K562 (cell line): ENCODE results near the gene OSBPL10.

Experiments used
- L3MBTL2 ChIP-seq: fragments of 450-650 bp; IDR thresholded peaks from 2 replicates; pipeline ENCODE4 v1.6.1; 2016; ENCODE audit warnings: mild to moderate bottlenecking, moderate library complexity
- POLR2A ChIP-seq: fragments of 450-650 bp; conservative IDR thresholded peaks from 2 replicates; pipeline ENCODE4 v1.6.1; 2016
- TCF7L2 ChIP-seq: fragments of 150-350 bp; IDR thresholded peaks from 2 replicates; pipeline ENCODE4 v1.6.1; 2016; ENCODE audit warnings: low read depth, mild to moderate bottlenecking, low read length, moderate library complexity
- ZNF165 ChIP-seq: fragments of 250-450 bp; sonication (Bioruptor Pico); IDR thresholded peaks from 2 replicates; pipeline ENCODE4 v1.4.0; 2020; ENCODE audit warnings: borderline replicate concordance
- ZNF184 ChIP-seq: sonication (generic); formaldehyde crosslinking; IDR thresholded peaks from 2 replicates; pipeline ENCODE4 v1.5.0; 2020; ENCODE audit warnings: missing genetic modification reagents
- ZNF384 ChIP-seq: IDR thresholded peaks from 2 replicates; pipeline ENCODE4 v1.6.1; 2012; ENCODE audit warnings: low read depth, low read length, improper control_type of control experiment
- TF ChIP-seq, protein P1 (sequence below), 3 experiments: IDR thresholded peaks in 2 of 3; conservative IDR thresholded peaks in 1 of 3; 2 replicates each; pipeline ENCODE4 v1.5.1; 2011 to 2012; ENCODE audit warnings: low read length in 3 of 3, mild to moderate bottlenecking in 3 of 3, control low read depth in 2 of 3, improper control_type of control experiment in 1 of 3, inconsistent platforms in 1 of 3, low read depth in 1 of 3, mixed read lengths in 1 of 3, moderate library complexity in 1 of 3; ENCODE audit not compliant: insufficient read depth in 2 of 3
- TF ChIP-seq, protein P2 (sequence below): fragments of 450-650 bp; IDR thresholded peaks from 2 replicates; pipeline ENCODE4 v1.6.1; 2016; ENCODE audit warnings: missing biosample characterization, missing genetic modification characterization
- TF ChIP-seq, protein P3 (sequence below): sonication (generic); formaldehyde crosslinking; IDR thresholded peaks from 2 replicates; pipeline ENCODE4 v1.9.0; 2022; ENCODE audit warnings: mild to moderate bottlenecking, missing genetic modification reagents
- TF ChIP-seq, protein P4 (sequence below), 2 experiments: fragments of 450-650 bp; formaldehyde crosslinking in 1 of 2; IDR thresholded peaks; 2 replicates each; pipeline versions ENCODE4 v1.4.0 to v1.6.1; 2014 to 2020; ENCODE audit warnings: mild to moderate bottlenecking in 2 of 2, borderline replicate concordance in 1 of 2, low read depth in 1 of 2

DNA sequence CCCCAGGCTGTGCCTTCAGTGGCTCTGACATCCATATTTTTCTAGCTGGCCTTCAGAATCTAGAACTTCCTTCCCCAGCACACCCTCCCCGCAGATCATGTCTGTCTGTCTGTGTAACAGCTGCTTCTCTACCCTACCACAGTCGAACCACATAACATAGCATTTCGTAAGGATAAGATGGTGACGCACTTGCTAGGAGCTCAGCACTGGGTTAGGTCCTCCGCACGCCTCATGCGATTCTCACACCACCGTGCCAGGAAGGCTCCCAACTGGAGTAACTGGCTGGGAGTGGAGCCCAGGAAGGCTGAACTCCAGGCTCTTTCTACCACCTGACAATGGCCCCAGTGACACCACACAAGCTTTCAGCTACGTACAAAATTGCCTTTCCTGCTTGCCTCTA, 279.8 kb downstream of the OSBPL10 start:
- TF ChIP-seq POLR2A, result no peak
- TF ChIP-seq, protein P1, sequence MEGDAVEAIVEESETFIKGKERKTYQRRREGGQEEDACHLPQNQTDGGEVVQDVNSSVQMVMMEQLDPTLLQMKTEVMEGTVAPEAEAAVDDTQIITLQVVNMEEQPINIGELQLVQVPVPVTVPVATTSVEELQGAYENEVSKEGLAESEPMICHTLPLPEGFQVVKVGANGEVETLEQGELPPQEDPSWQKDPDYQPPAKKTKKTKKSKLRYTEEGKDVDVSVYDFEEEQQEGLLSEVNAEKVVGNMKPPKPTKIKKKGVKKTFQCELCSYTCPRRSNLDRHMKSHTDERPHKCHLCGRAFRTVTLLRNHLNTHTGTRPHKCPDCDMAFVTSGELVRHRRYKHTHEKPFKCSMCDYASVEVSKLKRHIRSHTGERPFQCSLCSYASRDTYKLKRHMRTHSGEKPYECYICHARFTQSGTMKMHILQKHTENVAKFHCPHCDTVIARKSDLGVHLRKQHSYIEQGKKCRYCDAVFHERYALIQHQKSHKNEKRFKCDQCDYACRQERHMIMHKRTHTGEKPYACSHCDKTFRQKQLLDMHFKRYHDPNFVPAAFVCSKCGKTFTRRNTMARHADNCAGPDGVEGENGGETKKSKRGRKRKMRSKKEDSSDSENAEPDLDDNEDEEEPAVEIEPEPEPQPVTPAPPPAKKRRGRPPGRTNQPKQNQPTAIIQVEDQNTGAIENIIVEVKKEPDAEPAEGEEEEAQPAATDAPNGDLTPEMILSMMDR (IDR thresholded peaks at IDR 0.05 in 2 of 3, conservative IDR thresholded peaks at IDR 0.05 in 1 of 3; ENCODE audit: insufficient read depth in 2 of 3, low read depth in 1 of 3, low read length in 3 of 3), result no peak
- TF ChIP-seq, protein P2, sequence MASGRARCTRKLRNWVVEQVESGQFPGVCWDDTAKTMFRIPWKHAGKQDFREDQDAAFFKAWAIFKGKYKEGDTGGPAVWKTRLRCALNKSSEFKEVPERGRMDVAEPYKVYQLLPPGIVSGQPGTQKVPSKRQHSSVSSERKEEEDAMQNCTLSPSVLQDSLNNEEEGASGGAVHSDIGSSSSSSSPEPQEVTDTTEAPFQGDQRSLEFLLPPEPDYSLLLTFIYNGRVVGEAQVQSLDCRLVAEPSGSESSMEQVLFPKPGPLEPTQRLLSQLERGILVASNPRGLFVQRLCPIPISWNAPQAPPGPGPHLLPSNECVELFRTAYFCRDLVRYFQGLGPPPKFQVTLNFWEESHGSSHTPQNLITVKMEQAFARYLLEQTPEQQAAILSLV (tag), result no peak
- TF ChIP-seq ZNF165 (CRISPR knock-in tag), result no peak
- TF ChIP-seq ZNF184 (CRISPR knock-in tag), result no peak
- no peak for TF ChIP-seq TCF7L2
- TF ChIP-seq, protein P3, sequence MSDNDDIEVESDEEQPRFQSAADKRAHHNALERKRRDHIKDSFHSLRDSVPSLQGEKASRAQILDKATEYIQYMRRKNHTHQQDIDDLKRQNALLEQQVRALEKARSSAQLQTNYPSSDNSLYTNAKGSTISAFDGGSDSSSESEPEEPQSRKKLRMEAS (CRISPR knock-in tag), result no peak
- no peak for TF ChIP-seq ZNF384
- no peak for TF ChIP-seq L3MBTL2
- TF ChIP-seq, protein P4, sequence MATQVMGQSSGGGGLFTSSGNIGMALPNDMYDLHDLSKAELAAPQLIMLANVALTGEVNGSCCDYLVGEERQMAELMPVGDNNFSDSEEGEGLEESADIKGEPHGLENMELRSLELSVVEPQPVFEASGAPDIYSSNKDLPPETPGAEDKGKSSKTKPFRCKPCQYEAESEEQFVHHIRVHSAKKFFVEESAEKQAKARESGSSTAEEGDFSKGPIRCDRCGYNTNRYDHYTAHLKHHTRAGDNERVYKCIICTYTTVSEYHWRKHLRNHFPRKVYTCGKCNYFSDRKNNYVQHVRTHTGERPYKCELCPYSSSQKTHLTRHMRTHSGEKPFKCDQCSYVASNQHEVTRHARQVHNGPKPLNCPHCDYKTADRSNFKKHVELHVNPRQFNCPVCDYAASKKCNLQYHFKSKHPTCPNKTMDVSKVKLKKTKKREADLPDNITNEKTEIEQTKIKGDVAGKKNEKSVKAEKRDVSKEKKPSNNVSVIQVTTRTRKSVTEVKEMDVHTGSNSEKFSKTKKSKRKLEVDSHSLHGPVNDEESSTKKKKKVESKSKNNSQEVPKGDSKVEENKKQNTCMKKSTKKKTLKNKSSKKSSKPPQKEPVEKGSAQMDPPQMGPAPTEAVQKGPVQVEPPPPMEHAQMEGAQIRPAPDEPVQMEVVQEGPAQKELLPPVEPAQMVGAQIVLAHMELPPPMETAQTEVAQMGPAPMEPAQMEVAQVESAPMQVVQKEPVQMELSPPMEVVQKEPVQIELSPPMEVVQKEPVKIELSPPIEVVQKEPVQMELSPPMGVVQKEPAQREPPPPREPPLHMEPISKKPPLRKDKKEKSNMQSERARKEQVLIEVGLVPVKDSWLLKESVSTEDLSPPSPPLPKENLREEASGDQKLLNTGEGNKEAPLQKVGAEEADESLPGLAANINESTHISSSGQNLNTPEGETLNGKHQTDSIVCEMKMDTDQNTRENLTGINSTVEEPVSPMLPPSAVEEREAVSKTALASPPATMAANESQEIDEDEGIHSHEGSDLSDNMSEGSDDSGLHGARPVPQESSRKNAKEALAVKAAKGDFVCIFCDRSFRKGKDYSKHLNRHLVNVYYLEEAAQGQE (IDR thresholded peaks at IDR 0.05; ENCODE audit: borderline replicate concordance), result no peak
- TF ChIP-seq, protein P4 (CRISPR knock-in tag; IDR thresholded peaks at IDR 0.05; ENCODE audit: low read depth), result no peak
